GM18868 (cell line): ENCODE measurements around the gene INO80B.
A peak's percentile ranks its signal among the peaks of the same experiment; 100 is the strongest.
"Not testable (repeated sequence)": the region's sequence is repeated elsewhere in the genome, so short reads cannot be mapped to it uniquely, and the experiment has no call there.

Source experiments
- ATAC-seq: cut with Tn5 transposase; IDR thresholded peaks from one replicate; pipeline ENCODE4 v1.9.1; 2021; ENCODE audit warnings: mild to moderate bottlenecking, moderate library complexity; ENCODE audit not compliant: unreplicated experiment

The INO80B gene

DNA sequence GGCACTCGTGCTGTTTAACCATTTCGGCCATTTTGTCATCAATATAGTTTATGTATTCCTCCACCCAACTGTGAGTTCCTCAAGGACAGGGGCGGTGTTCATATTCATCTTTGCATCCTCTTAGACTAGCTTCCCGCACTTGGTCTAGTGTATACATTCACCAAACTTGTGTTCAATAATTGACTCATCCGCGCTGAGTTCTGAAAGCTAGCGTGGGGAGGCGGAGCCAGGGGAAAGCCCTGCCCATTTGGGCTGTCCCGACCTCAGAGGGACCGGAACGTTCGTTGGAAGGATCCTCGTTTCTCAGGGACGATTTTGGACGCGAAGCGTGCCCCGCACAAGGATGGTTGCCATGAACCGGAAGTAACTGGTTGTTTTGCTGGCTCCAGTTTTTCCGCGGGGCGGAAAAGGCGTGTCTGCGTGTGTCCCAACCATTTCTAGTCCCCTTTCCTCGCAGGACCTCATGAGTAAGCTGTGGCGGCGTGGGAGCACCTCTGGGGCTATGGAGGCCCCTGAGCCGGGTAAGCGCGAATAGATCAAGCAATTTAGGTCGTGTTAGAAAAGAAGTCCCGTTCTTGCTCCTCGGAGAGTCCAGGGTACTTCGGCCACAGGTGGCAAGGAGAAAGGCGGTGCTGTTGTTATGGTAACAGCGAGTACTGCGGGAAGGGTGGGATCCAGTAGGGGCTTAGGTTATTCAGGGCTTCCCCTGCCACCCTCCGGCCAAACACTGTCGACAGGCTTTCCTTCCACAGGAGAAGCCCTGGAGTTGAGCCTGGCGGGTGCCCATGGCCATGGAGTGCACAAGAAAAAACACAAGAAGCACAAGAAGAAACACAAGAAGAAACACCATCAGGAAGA lies at the start of gene INO80B:
Gene INO80B (plus strand): TSS at position 434 of the 858 bp plus-strand sequence. CDS start 30 bp downstream, at position 464.
- ATAC-seq, result peak; percentile 41

DNA sequence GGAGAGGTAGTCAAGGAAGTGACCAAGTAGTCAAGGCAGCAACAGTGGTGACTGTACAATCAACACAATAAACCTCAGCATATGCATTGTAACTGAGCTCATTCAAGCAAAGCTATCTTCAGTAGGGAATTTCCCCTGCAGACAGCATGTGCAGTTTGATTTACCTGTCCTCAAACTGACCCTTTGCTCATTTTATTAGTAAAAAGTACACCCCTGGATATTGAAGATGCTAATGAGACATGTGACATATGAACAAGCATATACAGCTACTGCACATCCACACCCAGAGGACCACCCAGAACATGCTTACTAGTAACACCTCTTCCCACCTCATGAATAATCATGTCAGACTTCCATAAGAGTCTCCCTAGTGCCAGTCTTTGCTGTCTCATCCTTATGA lies 48.9 kb upstream of the INO80B start:
- ATAC-seq, result peak; percentile 96

DNA sequence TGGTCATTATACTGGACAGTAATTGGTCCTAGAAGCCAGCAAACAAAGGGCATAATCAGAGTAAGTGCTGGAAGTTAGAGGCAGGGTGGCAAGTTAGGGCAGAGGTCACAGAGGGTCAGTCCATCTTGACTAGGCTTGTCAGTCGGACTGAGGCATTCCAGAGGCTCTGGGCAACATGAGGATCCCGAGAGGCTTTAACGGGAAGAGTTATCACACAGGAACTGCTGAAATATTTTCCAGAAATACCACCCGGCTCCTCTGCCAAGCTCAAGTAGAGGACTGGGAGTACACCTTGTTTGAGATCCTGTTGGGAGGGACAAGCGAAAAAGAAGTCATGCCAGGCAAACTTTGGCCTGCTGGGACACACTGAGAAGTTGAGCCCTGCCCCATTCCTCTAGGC lies 47.2 kb upstream of the INO80B start:
- ATAC-seq, result no peak

DNA sequence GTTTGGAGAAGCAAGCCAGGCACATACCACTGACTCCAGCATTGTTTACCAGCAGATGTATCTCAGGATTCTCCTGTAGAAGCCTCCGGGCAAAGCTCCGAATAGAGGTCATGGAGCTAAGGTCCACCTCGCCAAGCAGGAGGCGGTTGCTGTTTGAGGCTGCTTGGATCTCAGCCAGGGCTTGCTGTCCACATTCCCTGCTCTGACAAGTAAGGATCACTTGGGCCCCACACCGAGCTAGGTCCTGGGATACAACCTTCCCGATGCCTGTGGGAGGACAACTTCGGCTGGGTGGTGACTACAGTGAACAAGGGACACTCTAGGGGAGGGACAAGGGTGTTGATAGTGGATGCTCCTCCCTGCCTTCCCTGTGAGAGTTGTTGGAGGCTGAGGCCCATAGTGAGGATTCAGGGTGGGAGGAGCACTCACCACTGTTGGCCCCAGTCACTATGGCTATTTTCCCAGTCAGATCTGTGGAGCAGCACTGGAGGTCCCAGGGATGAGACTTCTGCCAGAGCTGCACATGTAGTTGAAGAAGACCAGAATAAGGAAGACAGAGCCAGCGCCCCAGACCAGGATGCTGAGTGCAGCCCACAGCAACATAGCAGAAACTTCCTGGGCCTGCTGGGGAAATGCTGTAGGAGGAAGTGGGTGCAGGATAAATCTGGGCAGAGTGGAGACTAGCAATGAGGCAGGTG lies 41.7 kb upstream of the INO80B start:
- no peak for ATAC-seq

DNA sequence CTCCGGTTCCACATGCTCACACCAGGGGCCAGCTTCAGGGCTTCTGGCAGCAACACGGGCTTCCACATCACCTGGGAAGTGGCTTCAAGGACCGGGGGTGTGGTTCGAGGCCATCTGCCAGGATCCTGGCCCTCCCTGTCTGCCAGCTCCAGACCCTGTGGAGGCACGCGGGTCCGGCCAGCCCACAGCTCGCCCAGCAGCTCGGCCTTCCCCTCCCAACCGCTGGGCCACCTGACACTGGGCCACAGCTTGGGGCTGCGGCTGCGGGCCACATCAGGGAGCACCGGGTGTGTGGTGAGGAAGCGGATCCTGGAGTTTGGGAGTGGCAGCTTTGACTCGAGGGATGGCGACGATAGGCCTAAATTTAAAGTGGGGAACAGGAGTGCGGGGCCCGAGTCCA lies 40.4 kb upstream of the INO80B start:
- no peak for ATAC-seq

DNA sequence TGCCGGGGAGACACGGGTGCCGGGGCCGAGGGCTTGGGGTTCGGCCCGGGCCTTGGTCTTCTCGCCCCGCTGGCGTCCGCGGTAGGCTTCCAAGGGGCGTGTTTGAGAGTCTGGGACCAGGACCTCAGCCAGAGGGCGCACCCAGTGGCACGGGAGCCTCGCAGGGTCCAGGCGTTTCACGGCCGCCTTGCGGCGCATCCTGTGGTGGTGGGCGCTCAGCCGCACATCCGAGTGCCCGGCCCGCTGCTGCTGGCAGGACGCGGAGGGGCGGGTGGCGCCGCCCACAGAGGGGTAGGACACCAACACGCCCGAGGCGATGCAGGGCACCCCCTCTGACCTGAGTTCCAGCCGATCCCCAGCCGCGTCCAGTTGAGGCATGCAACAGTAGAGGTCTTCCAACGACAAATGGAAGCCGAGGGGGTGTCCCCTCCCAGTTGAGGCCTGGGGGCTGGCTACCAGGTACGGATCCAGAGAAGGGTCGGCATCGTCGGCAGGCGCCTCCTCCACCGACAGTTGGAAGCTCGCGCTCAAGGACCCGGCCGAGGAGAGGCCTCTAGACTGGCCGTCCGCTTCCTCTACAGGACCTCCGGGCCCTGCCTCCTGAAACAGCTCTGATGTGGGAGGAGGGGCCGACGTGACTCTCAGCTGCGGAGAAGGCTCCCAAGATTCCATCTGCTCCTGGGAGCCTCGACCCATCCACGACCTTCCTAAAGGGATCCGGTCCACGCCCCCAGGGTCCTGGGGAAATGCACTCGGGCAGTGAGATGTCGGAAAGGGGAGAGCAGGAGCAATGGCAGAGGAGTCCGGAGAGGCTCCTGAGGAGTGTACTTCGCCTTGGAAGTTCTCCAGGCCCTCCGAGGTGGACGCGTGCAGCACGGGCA lies 39.8 kb upstream of the INO80B start:
- peak; percentile 43 for ATAC-seq

DNA sequence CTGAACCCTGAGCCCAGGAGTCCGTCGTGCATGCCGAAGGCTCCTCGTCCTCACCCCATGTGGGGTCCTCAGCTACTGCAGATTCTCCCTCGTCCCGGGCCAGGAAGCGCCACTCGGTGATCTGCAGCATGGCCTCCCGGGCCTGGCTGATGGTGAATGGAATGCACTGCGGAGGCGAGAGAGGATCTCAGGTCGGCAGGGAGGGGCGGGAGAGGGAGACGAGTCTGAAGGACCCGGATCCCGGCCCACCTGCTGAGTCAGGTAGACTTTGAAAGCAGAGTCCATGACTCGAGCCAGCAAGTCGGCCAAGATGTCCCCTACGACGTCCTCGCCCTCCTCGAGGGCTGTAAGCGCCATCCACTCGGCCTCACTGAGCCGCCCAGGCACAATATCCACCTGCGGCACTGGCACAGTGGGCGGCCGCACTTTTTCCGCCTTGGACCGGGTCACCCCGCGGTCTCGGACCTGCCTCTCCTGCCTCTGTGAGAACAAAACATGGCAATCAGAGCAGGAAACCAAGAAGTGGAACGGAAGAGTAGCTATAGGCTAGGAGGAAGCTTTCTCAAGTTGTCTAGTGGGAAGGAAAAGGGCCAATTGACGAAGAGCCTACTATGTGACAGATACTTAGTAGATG lies 39.0 kb upstream of the INO80B start:
- peak; percentile 20 for ATAC-seq

DNA sequence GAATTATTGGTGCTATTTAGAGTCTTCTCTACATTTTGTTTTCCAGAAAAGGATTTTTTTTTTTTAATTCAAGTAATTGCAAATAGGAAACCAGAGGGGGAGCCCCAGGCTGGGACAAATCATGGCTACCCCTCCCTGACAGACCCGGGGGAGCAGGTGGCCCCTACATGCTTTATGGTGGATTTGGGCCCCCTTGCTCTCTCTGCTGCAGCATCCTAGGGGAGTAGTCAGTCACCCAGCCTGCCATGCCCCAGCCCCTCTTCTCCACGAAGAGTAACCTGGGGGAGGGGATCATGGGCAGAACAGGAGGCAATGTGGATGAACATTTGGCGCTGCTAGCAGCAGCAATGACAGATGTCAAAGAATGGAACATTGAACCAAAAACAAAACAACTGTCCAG lies 38.1 kb upstream of the INO80B start:
- no peak for ATAC-seq

DNA sequence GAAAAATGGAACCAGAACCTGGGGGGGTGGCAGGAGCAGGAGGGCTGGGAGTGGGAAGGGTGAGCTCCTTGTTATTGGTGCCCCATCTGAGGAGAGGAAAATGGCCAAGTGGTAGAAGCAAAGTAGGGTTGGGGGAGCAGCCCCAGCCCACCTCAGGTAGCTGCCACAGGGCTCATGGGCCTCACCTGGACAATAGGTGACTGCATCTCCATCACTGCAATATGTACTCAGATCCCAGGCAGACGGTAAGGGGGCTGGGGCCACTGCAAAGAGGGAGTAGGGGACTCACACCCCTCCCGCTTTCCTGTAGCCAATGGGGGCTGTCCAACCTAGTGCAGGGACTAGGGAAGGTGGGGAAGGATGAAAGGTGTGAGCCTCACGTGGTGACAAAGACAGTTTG lies 37.7 kb upstream of the INO80B start:
- ATAC-seq, result no peak

DNA sequence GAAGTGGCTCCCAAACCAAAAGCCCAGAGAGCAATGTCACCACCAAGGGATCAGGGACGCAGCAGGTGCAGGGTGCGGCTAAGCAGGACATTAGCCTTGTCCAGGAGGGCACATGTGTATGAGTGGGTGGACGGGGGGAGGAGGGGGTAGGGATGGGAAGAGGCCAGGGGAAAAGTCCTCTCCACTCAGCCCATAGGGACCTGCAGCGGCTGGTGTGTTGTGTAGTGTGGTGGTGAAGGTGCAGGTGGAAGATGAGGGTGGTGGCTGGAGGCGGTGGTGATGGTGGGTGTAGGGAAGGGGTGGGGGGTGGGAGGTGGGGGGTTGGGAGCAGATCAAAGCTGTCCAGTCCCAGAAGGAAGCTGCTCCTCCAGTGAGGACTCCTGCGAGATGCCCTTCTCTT lies 37.1 kb upstream of the INO80B start:
- no peak for ATAC-seq

DNA sequence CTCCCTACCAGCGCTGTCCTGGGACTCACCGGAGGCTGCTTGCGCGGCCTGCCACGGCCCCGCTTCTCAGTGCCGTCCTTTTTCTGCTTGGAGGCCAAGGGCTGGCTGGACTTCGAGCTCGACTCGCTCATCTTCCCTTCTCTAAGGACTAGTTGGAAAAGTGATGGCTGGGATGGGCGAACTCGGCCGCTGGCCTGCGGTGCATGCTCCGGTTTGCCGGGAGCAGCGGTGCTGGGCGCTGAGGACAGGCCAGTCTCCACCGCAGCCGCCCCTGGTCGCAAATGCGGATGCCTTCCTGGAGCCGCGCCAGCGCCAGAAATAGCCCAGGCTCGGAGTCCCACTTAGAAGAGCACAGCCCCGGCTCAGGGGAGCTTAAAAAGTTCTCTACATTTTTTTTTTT lies 36.6 kb upstream of the INO80B start:
- no peak for ATAC-seq

DNA sequence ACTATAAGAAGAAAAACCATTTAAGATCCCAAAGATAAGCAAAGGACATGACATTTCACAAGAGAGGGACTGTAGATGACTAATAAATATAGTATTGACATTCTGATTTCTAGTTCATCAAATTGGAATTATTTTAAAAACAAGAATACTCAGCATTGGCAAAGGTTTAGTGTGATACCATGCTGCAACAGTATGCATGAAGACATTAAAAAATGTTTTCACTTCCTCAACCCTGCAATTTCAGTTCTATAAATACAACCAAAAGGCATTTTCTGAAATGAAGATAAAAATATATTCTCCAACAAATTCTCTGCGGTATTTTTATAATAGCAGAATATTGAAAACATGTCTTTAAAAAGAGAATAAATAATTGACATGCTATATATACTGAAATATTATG lies 35.5 kb upstream of the INO80B start:
- ATAC-seq, result no peak

DNA sequence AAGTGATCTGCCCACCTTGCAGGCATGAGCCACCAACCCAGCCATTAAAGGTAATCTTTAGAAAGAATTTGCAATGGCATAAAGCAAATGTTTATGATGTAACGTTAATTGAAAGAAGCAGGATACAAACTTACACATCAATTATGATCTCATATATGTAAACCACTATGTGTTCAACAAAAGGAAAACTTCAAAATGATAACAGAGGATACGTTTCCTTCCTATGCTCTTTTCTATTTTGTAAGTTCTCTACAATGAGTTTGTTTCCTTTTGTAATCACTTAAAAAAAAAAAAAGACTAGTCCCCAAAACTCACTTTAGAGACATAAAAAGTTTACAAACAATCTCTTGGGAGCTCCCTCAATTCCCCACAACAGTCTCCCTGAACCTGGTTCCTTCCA lies 34.9 kb upstream of the INO80B start:
- ATAC-seq, result no peak

DNA sequence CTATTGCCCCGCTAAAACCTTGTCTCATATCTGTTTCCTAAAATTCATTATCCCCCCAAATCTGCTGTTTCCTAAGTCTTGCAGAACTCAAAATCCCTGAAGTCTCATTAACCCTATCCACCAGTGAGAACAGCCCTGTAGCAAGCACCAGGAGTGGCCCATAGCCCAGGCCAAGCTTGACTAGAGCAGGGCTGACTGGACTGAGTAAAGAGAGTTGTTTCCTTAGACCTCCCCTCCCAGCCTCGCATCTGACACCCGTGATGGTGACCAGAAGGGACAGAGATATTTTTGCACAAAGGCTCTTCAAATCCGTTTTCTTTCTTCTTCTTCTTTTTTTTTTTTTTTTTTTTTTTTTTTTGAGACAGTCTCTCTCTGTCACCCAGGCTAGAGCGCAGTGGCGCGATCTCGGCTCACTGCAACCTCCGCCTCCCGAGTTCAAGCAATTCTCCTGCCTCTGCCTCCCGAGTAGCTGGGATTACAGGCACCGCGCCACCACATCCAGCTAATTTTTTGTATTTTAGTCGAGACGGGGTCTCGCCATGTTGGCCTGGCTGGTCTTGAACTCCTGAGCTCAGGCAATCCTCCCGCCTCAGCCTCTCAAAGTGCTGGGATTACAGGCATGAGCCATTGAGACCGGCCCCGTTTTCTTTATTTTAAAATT lies 34.3 kb upstream of the INO80B start:
- not testable (repeated sequence) for ATAC-seq

DNA sequence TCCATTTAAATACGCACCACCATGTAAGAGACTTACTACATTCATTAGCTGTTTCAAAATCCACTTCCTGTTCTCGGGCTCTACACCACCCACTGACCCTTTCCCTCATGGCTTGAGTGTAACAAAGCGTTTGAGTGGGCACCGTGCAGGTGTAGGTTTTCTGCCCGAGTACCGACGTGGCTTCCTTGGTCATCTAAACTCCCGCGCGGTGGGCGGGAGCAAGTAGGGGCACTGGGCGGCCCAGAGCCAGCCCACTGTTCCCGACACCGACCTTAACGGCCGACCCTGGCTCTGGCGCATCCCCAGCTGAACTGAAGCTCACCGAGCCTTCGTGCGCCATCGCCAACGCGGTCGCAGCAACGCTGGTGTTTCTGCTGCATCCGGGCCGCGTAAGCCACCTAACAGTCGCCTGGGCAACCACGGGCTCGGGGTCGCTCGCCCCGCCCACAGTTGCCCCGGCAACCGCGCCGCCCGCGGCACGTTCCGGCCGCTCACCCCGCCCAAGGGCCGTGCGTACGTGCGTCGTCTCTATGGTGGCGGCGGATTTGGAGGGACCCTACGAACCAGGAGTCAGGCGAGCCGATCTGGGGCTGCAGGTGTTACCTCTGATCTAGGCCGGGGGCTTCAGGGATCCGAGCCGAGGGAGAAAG lies 33.5 kb upstream of the INO80B start, which contains the start of the genes C2orf81 and WDR54:
Gene C2orf81 (minus strand): TSS at position 399 of the 650 bp plus-strand sequence. CDS start 59 bp downstream, at position 340.
Gene WDR54 (plus strand): TSS at position 510 of the 650 bp plus-strand sequence. CDS start 424 bp downstream, outside the sequence.
- ATAC-seq, result peak; percentile 90

DNA sequence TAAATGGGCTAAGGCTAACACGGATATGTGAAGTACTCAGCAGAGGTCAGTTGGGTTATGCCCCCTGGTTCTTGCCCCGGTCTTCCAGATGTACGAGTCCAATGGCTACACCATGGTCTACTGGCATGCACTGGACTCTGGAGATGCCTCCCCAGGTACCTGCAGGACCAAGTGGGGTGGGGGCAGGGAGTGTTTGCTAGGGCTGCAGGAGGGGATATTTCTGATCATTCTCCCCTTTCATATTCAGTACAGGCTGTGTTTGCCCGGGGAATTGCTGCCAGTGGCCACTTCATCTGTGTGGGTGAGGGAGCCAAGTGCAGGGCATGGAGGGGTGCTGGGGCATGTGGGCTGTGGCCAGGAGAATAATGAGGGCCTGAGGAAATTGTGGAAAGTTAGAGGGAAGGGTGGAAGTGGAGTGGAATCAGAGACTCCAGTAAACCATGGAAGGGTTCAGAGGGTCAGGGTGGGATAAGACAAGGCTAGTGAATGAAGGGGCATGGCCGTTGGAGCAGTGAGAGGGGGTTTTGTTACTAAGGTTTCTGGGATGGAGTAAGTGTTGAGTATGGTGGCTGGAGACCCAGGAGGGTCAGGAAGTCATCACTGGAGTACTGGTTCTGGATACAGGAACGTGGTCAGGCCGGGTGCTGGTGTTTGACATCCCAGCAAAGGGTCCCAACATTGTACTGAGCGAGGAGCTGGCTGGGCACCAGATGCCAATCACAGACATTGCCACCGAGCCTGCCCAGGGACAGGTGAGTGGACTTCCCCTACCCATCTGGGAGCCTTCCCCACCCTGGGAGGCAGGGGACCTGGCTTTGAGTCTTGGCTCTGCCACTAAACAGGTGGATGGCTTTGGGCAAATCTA lies 31.4 kb upstream of the INO80B start:
- no peak for ATAC-seq

DNA sequence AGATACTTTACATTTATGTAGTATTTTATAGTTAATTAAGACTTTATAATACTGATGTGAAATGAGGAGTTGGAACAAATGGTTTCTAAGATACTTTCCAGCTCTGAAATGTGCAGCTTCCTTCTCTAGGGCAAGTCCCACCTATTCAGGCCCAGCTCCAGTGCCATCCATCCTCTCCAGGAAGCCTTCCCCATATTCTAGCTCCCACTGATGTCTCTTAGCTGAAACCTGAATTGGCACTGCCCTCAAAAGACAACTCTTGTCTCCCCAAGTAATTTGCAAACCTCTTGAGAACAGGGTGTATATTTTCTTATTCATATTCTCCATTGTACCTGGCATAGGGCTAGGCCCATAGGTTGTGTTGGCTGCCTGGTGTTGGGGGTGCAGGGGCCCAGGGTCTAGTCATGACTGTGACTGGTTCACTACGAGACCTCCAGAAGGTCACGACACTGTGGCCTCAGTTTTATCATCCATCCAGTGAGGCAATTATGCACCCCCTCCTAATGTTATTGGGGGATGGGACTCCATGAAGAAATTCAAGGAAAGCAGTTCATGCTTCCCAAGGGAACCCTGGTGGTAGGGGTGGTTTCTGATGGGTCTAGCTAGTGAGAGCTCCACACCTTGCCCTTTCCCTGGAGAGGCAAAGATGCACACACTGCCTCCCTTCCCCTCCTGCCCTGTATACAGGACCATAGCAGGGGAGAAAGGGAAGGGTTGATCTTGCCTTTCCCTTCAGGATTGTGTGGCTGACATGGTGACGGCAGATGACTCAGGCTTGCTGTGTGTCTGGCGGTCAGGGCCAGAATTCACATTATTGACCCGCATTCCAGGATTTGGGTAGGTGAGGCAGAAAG lies 30.5 kb upstream of the INO80B start:
- no peak for ATAC-seq

DNA sequence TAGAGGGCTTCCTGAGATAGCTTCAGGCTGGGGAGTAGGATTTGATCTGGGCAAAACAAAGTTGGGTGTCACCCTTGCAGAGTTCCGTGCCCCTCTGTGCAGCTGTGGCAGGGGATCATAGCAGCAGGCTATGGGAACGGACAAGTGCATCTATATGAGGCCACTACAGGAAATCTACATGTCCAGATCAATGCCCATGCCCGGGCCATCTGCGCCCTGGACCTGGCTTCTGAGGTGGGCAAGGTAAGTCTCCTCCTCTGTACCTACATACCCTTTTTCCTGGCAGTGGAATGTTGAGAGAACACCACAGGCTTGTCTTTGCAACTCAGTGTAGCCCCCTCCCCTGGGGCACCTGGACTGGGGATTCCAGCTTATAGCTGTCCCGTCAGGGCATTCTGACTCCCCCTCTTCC lies 29.9 kb upstream of the INO80B start:
- no peak for ATAC-seq
